Neutrophil (primary cell): Measurements from ENCODE around the gene SDHA.
"Not testable (repeated sequence)": the region's sequence is repeated elsewhere in the genome, so short reads cannot be mapped to it uniquely, and the experiment has no call there.

ENCODE experiments used
- H3K27ac ChIP-seq: fragments of 200-600 bp; sonication (generic); 2 replicates; pipeline ENCODE4 v1.5.1; 2016; ENCODE audit warnings: mild to moderate bottlenecking, moderate library complexity
- H3K27me3 ChIP-seq: fragments of 200-600 bp; sonication (generic); 2 replicates; pipeline ENCODE4 v1.6.0; 2016; ENCODE audit warnings: mild to moderate bottlenecking
- H3K36me3 ChIP-seq: fragments of 200-600 bp; sonication (generic); 2 replicates; pipeline ENCODE4 v1.5.1; 2017
- H3K4me1 ChIP-seq, 2 experiments: fragments of 200-600 bp in 1 of 2; sonication (generic) in 1 of 2; 1 replicate in 1 of 2; 2 replicates in 1 of 2; pipeline versions ENCODE4 v1.5.1 to v1.6.1; 2013 to 2016; ENCODE audit warnings: low read depth in 1 of 2, low read length in 1 of 2, mild to moderate bottlenecking in 1 of 2, moderate library complexity in 1 of 2; ENCODE audit not compliant: control insufficient read depth in 1 of 2, insufficient read depth in 1 of 2
- H3K4me3 ChIP-seq, 2 experiments: fragments of 200-600 bp in 1 of 2; sonication (generic) in 1 of 2; 1 replicate in 1 of 2; 2 replicates in 1 of 2; pipeline ENCODE4 v1.5.1; 2013 to 2016; ENCODE audit warnings: low read depth in 1 of 2, low read length in 1 of 2, mild to moderate bottlenecking in 1 of 2, moderate library complexity in 1 of 2
- H3K9me3 ChIP-seq: fragments of 200-600 bp; sonication (generic); 2 replicates; pipeline ENCODE4 v1.5.1; 2016
- CTCF ChIP-seq: fragments of 200-600 bp; sonication (generic); IDR thresholded peaks from 2 replicates; pipeline ENCODE4 v1.5.1; 2016; ENCODE audit warnings: antibody characterized with exemption

The SDHA gene

GRCh38 chr5:298737-299125 lies 80.6 kb downstream of the SDHA start:
- Histone ChIP-seq H3K4me3 (no peak overlapping the region), H3K36me3 (no peaks in the 10 kb centered on the region), H3K27ac (no peak overlapping the region), H3K9me3 (no peaks in the 10 kb centered on the region), H3K27me3 (no peaks in the 10 kb centered on the region), H3K4me1 (no peaks in the 10 kb centered on the region)
- no peak for TF ChIP-seq CTCF

- H3K9me3 ChIP-seq, H3K27me3 ChIP-seq, H3K4me1 ChIP-seq, H3K4me3 ChIP-seq, H3K27ac ChIP-seq, H3K36me3 ChIP-seq: not testable (repeated sequence)
These were observed 81.8 kb downstream of the SDHA start for GRCh38 chr5:299921-300320.

GRCh38 chr5:300691-301435 lies 82.7 kb downstream of the SDHA start:
- H3K27me3 ChIP-seq, H3K9me3 ChIP-seq, H3K4me3 ChIP-seq, H3K4me1 ChIP-seq, H3K27ac ChIP-seq: not testable (repeated sequence)
- peaks cover 10% of the 10 kb centered on the region for H3K36me3 ChIP-seq

- H3K4me3 ChIP-seq, H3K4me1 ChIP-seq, H3K9me3 ChIP-seq, H3K27ac ChIP-seq, H3K27me3 ChIP-seq: not testable (repeated sequence)
- peaks cover 26% of the 10 kb centered on the region for H3K36me3 ChIP-seq
These were observed 84.3 kb downstream of the SDHA start for GRCh38 chr5:302416-302815.

- H3K4me1 ChIP-seq: no peaks in the 10 kb centered on the region
- no peak for TF ChIP-seq CTCF
- no peak overlapping the region for H3K4me3 ChIP-seq
- H3K36me3 ChIP-seq: peaks cover 31% of the 10 kb centered on the region
- no peaks in the 10 kb centered on the region for H3K9me3 ChIP-seq
- no peak overlapping the region for H3K27ac ChIP-seq
- H3K27me3 ChIP-seq: no peaks in the 10 kb centered on the region
These were observed 84.8 kb downstream of the SDHA start for GRCh38 chr5:302966-303365.

GRCh38 chr5:303741-304140 lies 85.6 kb downstream of the SDHA start:
- peaks cover 38% of the 10 kb centered on the region for H3K36me3 ChIP-seq
- H3K9me3 ChIP-seq, H3K27ac ChIP-seq, H3K27me3 ChIP-seq, H3K4me3 ChIP-seq, H3K4me1 ChIP-seq: not testable (repeated sequence)

- Histone ChIP-seq H3K4me3 (no peak overlapping the region), H3K27me3 (no peaks in the 10 kb centered on the region), H3K36me3 (peaks cover 45% of the 10 kb centered on the region), H3K9me3 (no peaks in the 10 kb centered on the region), H3K27ac (no peak overlapping the region), H3K4me1 (no peaks in the 10 kb centered on the region)
- TF ChIP-seq CTCF: no peak
These were observed 86.9 kb downstream of the SDHA start for GRCh38 chr5:305050-305449.

- Histone ChIP-seq H3K36me3 (peaks cover 49% of the 10 kb centered on the region), H3K4me1 (no peaks in the 10 kb centered on the region), H3K4me3 (no peak overlapping the region), H3K27me3 (no peaks in the 10 kb centered on the region), H3K27ac (no peak overlapping the region), H3K9me3 (no peaks in the 10 kb centered on the region)
- TF ChIP-seq CTCF: no peak
These were observed 87.3 kb downstream of the SDHA start for GRCh38 chr5:305459-305858.
